Fibroblast of lung (primary cell): Measurements from ENCODE around the gene DOK4.

Source experiments
- CTCF ChIP-seq, 2 donors: IDR thresholded peaks in 1 of 2; conservative IDR thresholded peaks in 1 of 2; 1 replicate in 1 of 2; 2 replicates in 1 of 2; pipeline ENCODE4 v1.5.1; 2011 to 2012; ENCODE audit warnings: low read length in 2 of 2, control low read depth in 1 of 2, inconsistent platforms in 1 of 2, low read depth in 1 of 2, mild to moderate bottlenecking in 1 of 2
- EZH2 ChIP-seq: IDR thresholded peaks from 2 replicates; pipeline ENCODE4 v1.5.1; 2012; ENCODE audit warnings: low read length, control low read depth, mild to moderate bottlenecking; ENCODE audit errors: missing control alignments

GRCh38 chr16:57518922-57519321, 32.6 kb upstream of the DOK4 start:
- TF ChIP-seq CTCF (conservative IDR thresholded peaks at IDR 0.05 in 1 of 2, IDR thresholded peaks at IDR 0.05 in 1 of 2; ENCODE audit: low read depth in 1 of 2, low read length in 2 of 2), result no peak
- TF ChIP-seq EZH2, result no peak
